HG03045 (cell line): ENCODE data around the gene SIL1.
"Not testable (repeated sequence)": the region's sequence is repeated elsewhere in the genome, so short reads cannot be mapped to it uniquely, and the experiment has no call there.

Experiments used
- ATAC-seq: cut with Tn5 transposase; IDR thresholded peaks from one replicate; pipeline ENCODE4 v1.9.1; 2021; ENCODE audit warnings: mild to moderate bottlenecking, moderate library complexity; ENCODE audit not compliant: unreplicated experiment

Gene SIL1

GRCh38 chr5:139076111-139076510 is 122.1 kb downstream of the SIL1 start:
- no peak for ATAC-seq

- ATAC-seq: no peak
Observed at GRCh38 chr5:139075066-139076050, 122.8 kb downstream of the SIL1 start.

GRCh38 chr5:139073956-139074355 is 124.2 kb downstream of the SIL1 start:
- ATAC-seq: not testable (repeated sequence)

GRCh38 chr5:139068494-139069151 is 129.5 kb downstream of the SIL1 start:
- ATAC-seq: no peak

DNA sequence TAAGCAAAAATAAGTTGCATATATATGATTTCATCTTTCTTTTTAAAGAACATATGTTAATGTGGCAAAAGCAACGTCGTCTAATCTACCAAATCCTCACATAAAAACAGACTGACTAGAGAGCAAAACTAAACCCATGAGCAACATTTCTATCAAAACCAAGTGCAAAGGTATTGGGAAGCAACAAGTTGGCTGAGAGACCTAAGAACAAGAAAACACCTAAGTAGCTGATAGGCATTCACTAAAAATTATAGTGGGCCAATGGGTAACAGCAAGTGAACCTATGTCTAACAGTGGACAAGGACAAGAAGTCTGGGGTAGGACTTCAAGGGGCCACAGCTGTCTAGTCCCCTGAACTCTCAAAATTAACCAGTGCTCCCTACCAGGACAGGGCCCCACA is 130.1 kb downstream of the SIL1 start:
- no peak for ATAC-seq

DNA sequence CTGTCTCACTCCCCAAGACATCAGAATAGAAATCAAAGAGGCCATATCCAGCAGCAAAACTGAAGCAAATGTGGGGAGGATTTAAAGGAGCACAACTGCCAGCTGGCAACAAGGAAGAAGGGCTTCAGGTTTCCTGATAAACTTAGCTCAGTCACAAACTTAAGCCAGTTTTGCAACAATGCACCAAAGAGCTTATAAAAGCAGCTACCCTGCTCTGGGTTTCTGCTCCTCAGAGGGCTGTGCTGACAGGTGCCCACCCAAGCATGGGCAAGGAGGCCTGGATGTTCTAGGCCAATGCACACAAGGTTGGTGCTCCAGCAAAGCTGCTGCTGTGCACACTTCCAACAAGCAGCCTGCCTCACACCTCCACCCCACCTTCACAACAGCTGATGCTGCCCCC is 132.9 kb downstream of the SIL1 start:
- ATAC-seq: no peak

- no peak for ATAC-seq
Observed at GRCh38 chr5:139064613-139065012, 133.6 kb downstream of the SIL1 start.

DNA sequence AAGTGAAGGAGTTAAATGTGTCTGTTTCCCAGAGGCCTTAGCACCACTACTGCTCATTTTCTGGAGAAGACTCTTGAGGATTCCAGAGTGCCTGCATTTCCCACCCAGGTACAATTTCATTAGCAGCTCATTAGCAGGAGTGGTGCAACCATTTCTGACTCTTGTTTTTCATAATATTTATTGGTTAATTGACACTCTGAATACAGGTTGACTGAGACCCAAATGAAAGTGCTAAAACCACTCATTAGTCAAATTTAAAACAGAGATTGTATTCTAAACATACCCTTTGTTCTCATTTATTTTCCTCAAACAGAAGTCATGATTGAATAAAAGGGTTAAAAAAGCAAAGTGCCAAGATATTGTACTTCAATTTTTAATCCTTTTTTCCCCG is 134.5 kb downstream of the SIL1 start:
- ATAC-seq: no peak

DNA sequence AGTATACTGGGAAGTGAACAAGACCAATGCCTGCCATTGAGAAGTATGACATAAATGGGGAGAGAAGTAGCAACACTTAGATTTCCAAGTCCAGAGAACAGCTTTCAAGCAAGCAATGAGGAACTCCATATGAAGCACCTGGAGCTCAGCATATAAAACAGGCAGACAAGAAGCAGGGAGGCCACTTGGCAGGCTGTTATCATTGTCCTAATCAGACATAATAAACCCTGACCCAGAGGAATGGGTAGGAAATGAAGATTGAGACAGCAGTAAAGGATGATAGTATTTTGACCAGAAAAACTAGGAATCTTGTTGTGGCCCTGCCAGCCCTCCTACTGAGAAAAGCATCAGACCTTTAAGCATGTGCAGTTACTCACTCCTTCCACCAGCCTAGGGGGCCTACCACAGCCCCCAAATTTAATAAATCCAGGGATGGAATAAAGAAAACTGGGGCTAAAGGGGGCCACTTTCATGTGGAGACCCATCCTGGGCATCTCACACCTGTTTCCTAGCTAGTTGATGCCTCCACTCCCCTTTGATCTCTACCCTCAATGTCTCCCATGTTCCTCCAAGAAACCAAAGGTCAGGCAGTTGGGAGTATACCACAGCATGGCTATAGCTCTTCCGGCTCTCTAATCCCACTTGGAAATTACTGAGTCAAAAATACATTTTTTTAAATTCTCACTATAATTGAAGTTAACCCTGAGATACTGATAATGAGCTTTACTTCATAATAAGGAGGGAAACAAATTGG is 135.1 kb downstream of the SIL1 start:
- no peak for ATAC-seq

GRCh38 chr5:139061856-139062255 is 136.3 kb downstream of the SIL1 start:
- ATAC-seq: no peak

DNA sequence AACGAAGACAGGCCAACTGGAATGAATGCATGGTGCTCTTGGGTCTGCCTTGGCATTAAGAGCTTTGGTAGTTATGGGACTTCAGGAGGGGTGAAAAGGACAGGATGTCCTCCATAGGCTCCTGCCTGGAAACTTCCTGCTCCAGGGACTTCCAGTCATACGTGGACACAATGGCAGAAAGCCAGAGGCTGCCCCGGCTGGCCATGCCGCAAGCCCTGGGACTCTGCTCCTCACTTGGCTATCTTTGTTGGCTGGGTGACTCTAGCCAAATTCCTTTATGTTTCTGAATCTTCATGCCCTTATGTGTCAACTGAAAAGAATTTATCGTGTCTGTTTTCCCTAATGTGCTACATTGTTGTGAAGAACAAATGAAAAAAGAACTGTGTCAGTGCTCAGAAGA is 136.9 kb downstream of the SIL1 start:
- ATAC-seq: no peak

GRCh38 chr5:139058121-139058520 is 140.0 kb downstream of the SIL1 start:
- ATAC-seq: no peak

GRCh38 chr5:139057045-139057939 is 140.9 kb downstream of the SIL1 start:
- not testable (repeated sequence) for ATAC-seq

DNA sequence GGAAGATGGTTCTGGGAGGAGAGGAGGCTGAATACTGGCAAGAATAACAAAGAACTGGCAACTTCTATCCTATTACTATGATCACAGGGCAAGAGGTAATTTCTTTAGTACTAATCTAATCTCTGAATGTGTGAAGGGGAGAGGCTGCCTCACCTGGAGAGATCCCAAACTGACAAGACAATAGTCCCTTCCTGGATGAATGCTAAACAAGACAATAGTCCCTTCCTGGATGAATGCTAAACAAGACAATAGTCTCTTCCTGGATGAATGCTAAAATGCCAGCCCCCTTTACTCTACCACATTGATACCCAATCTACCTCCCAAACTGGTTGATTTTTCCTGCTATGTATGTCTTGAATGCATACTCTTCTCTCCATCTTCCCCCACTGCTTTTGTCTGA is 145.2 kb downstream of the SIL1 start:
- ATAC-seq: no peak

- no peak for ATAC-seq
Observed at GRCh38 chr5:139051392-139051791, 146.8 kb downstream of the SIL1 start.

GRCh38 chr5:139050432-139050831 is 147.7 kb downstream of the SIL1 start:
- no peak for ATAC-seq

GRCh38 chr5:139049780-139050179 is 148.4 kb downstream of the SIL1 start:
- ATAC-seq: no peak

- ATAC-seq: no peak
Observed at GRCh38 chr5:139046551-139046950, 151.6 kb downstream of the SIL1 start.

- no peak for ATAC-seq
Observed at GRCh38 chr5:139043157-139043905, 154.8 kb downstream of the SIL1 start.

DNA sequence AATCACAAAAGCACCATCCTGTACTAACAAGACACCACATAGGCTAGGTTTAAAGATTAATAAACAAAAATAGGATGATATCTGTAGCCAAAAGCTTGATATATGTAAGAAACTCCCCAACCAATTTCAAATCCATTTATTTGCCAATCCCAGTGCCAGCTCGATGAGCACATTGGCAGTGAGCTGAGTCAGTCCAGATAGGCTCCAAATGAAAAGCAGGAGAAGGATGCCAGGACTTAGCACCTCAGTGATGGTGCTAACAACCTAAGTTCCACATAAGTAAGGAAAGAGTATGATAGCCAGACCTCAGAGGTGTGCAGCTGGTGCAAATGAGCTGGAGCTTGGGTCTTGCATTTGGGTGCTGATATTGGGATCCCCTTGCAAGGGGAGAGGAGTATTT is 158.1 kb downstream of the SIL1 start:
- ATAC-seq: no peak
